NCI-H345 (cell line): ENCODE measurements around the gene CLCN7.

Source experiments
- DNase-seq: peaks from one replicate; lab custom pipeline; 2025; lab: John Stamatoyannopoulos, UW

The CLCN7 gene

GRCh38 chr16:1502092-1503004 lies 27.5 kb upstream of the CLCN7 start:
- DNase-seq = no peak

GRCh38 chr16:1501630-1502029 lies 26.8 kb upstream of the CLCN7 start:
- DNase-seq = no peak

- DNase-seq = no peak
These were observed 25.8 kb upstream of the CLCN7 start for GRCh38 chr16:1500465-1501150.

- no peak for DNase-seq
These were observed 25.1 kb upstream of the CLCN7 start for GRCh38 chr16:1499756-1500464.

GRCh38 chr16:1498899-1499676 lies 24.3 kb upstream of the CLCN7 start:
- no peak for DNase-seq

GRCh38 chr16:1497014-1497598 lies 22.3 kb upstream of the CLCN7 start:
- DNase-seq = no peak

- no peak for DNase-seq
These were observed 21.6 kb upstream of the CLCN7 start for GRCh38 chr16:1496464-1496863.

- no peak for DNase-seq
These were observed 21.0 kb upstream of the CLCN7 start for GRCh38 chr16:1495889-1496262.

- no peak for DNase-seq
These were observed 20.5 kb upstream of the CLCN7 start for GRCh38 chr16:1495211-1495888.

- no peak for DNase-seq
These were observed 19.9 kb upstream of the CLCN7 start for GRCh38 chr16:1494711-1495110.

- DNase-seq = no peak
These were observed 19.4 kb upstream of the CLCN7 start for GRCh38 chr16:1494129-1494640.

GRCh38 chr16:1493746-1494094 lies 18.9 kb upstream of the CLCN7 start:
- DNase-seq = no peak

- peak; percentile 82 for DNase-seq
These were observed 18.3 kb upstream of the CLCN7 start, which contains the start of gene TELO2 for GRCh38 chr16:1492923-1493745. Gene TELO2, plus strand, starts transcription at chr16:1493360. Its CDS starts 922 bp downstream, at chr16:1494282.

GRCh38 chr16:1492082-1492922 lies 17.5 kb upstream of the CLCN7 start:
- DNase-seq = no peak

- no peak for DNase-seq
These were observed 16.5 kb upstream of the CLCN7 start for GRCh38 chr16:1491327-1491726.

GRCh38 chr16:1489077-1489476 lies 14.2 kb upstream of the CLCN7 start:
- no peak for DNase-seq

- no peak for DNase-seq
These were observed 13.8 kb upstream of the CLCN7 start, which contains the start of gene PTX4 for GRCh38 chr16:1488619-1489018. Gene PTX4, minus strand, starts transcription at chr16:1488944. Its CDS starts 35 bp downstream, at chr16:1488909.

GRCh38 chr16:1488054-1488601 lies 13.3 kb upstream of the CLCN7 start:
- no peak for DNase-seq
